ENCODE data around the gene MFSD11. TPM values are rescaled to one million over a fixed set of nuclear protein-coding genes. Genes with fewer than 3 reads are reported as not detected.

The MFSD11 gene
- total and polyA plus RNA-seq, 2 of the 8 experiments (the other 6 are each of a cell fraction or from before 2014, with no cell fraction given), result 17.7 to 19.8 TPM

- Histone ChIP-seq H3K4ac (replicated peaks; ENCODE audit: insufficient read length, low read depth, low read length) (no peak overlapping the region), H4K5ac (ENCODE audit: insufficient read length, low read depth, low read length) (no peak overlapping the region), H3K56ac (replicated peaks; ENCODE audit: insufficient read length, low read depth, low read length) (no peak overlapping the region), H3K79me1 (ENCODE audit: low read depth, low read length) (no peaks in the 10 kb centered on the region), H3K14ac (ENCODE audit: insufficient read length) (no peak overlapping the region), H3K18ac (ENCODE audit: extremely low read depth, low read length) (no peak overlapping the region), H3K9me3 (ENCODE audit: insufficient read depth in 2 of 2, low read depth in 1 of 2, low read length in 1 of 2) (no peaks in the 10 kb centered on the region), H2BK120ac (replicated peaks; ENCODE audit: low read depth, low read length) (no peak overlapping the region), H3K4me2 (ENCODE audit: insufficient read depth in 1 of 2, low read depth in 2 of 2, low read length in 2 of 2) (no peak overlapping the region), H3K23me2 (ENCODE audit: low read depth, low read length) (no peaks in the 10 kb centered on the region), H3K27me3 (replicated peaks in 1 of 4; ENCODE audit: control insufficient read depth in 3 of 4, extremely low read depth in 1 of 4, insufficient read depth in 3 of 4, low read length in 3 of 4) (no peaks in the 10 kb centered on the region), H4K91ac (replicated peaks; ENCODE audit: insufficient read length, low read length) (no peak overlapping the region), H2BK15ac (ENCODE audit: low read length) (no peak overlapping the region), H2AFZ (ENCODE audit: low read length) (no peak overlapping the region), H3K4me3 (ENCODE audit: extremely low read depth in 1 of 4, insufficient read depth in 2 of 4, low read depth in 3 of 4, low read length in 4 of 4) (no peak overlapping the region), H4K8ac (ENCODE audit: extremely low read depth, insufficient read depth, low read length) (no peak overlapping the region), H3K36me3 (ENCODE audit: control insufficient read depth in 2 of 4, insufficient read depth in 4 of 4, low read length in 3 of 4) (peaks cover 11 to 52% (median 36%) of the 10 kb centered on the region in 4 experiments; a peak in 7 of 8 replicates), H3K9ac (replicated peaks in 1 of 4; ENCODE audit: extremely low read depth in 1 of 4, low read depth in 3 of 4, low read length in 3 of 4) (no peak overlapping the region), H4K20me1 (replicated peaks in 1 of 2; ENCODE audit: control insufficient read depth in 1 of 2, insufficient read depth in 2 of 2, low read length in 2 of 2) (peaks cover 0 to 4% of the 10 kb centered on the region in 2 experiments), H2BK20ac (ENCODE audit: low read length) (no peak overlapping the region), H3K23ac (ENCODE audit: insufficient read length) (no peak overlapping the region), H2AK5ac (ENCODE audit: low read depth, low read length) (no peak overlapping the region), H2BK5ac (ENCODE audit: low read depth, low read length) (no peak overlapping the region), H3K79me2 (ENCODE audit: control insufficient read depth in 1 of 2, insufficient read depth in 2 of 2, low read length in 2 of 2) (no peaks in the 10 kb centered on the region), H3K4me1 (replicated peaks in 1 of 4; ENCODE audit: control insufficient read depth in 3 of 4, insufficient read depth in 4 of 4, low read length in 3 of 4) (no peaks in the 10 kb centered on the region), H3K27ac (ENCODE audit: low read depth, low read length) (no peak overlapping the region), H2BK12ac (ENCODE audit: low read depth, low read length) (no peak overlapping the region)
- FAIRE-seq, result no peak
- DNase-seq (ENCODE audit: low read depth in 1 of 2, low spot score in 2 of 2), result no peak
- CTCF ChIA-PET (ENCODE audit: partially characterized antibody), result interaction anchor here (0.9 to 10.2 kb wide), 8 partner anchors 8 to 223 kb away, joined by 3 to 155 read pairs (median 4); no protein-coding TSS in a partner anchor
- POLR2A ChIA-PET (ENCODE audit: partially characterized antibody), result interaction anchor here (1.6 to 3.5 kb wide), 3 partner anchors 10 to 20 kb away, joined by 4 to 19 read pairs (median 15); partner anchors contain the start of genes JMJD6, METTL23, MFSD11 and SRSF2
- 96% methylated on average over 6 of the region's 6 CpGs; no CpG with 5 or more reads in 1 of the 2 experiments for WGBS, 2 experiments (ENCODE audit: extremely low coverage in 1 of 2, insufficient coverage in 1 of 2, insufficient read length in 1 of 2, insufficient replicate concordance in 2 of 2, low coverage in 1 of 2, low lambda C conversion rate in 2 of 2, missing lambda C conversion rate in 1 of 2)
- TF ChIP-seq HDAC2 (IDR thresholded peaks at IDR 0.05; ENCODE audit: borderline replicate concordance in 1 of 2, low read depth in 2 of 2, low read length in 2 of 2) (no peak), RNF2 (IDR thresholded peaks at IDR 0.05; ENCODE audit: borderline replicate concordance, low read depth, low read length, missing control alignments, poor library complexity, severe bottlenecking) (no peak), CEBPB (IDR thresholded peaks at IDR 0.05; ENCODE audit: low read depth, low read length) (no peak), NANOG (IDR thresholded peaks at IDR 0.05; ENCODE audit: insufficient read depth, low read depth, low read length, poor library complexity, severe bottlenecking) (no peak), NRF1 (IDR thresholded peaks at IDR 0.05; ENCODE audit: low read depth, low read length) (no peak), TEAD4 (IDR thresholded peaks at IDR 0.05; ENCODE audit: low read depth, low read length) (no peak), CHD1 (IDR thresholded peaks at IDR 0.05; ENCODE audit: low read depth, low read length) (no peak), SAP30 (IDR thresholded peaks at IDR 0.05; ENCODE audit: insufficient read depth, insufficient replicate concordance, low read length) (no peak)
- TF ChIP-seq, protein P1, sequence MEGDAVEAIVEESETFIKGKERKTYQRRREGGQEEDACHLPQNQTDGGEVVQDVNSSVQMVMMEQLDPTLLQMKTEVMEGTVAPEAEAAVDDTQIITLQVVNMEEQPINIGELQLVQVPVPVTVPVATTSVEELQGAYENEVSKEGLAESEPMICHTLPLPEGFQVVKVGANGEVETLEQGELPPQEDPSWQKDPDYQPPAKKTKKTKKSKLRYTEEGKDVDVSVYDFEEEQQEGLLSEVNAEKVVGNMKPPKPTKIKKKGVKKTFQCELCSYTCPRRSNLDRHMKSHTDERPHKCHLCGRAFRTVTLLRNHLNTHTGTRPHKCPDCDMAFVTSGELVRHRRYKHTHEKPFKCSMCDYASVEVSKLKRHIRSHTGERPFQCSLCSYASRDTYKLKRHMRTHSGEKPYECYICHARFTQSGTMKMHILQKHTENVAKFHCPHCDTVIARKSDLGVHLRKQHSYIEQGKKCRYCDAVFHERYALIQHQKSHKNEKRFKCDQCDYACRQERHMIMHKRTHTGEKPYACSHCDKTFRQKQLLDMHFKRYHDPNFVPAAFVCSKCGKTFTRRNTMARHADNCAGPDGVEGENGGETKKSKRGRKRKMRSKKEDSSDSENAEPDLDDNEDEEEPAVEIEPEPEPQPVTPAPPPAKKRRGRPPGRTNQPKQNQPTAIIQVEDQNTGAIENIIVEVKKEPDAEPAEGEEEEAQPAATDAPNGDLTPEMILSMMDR (IDR thresholded peaks at IDR 0.05; ENCODE audit: control extremely low read depth in 1 of 3, insufficient read depth in 1 of 3, low read depth in 1 of 3, low read length in 3 of 3), result no peak
Measured at GRCh38 chr17:76716839-76717215, 21.1 kb upstream of the MFSD11 start.
